ENCODE measurements around the gene MARVELD2. TPM values are rescaled to one million over a fixed set of nuclear protein-coding genes. Genes with fewer than 3 reads are reported as not detected.

Gene MARVELD2
- total and polyA plus RNA-seq, 2 of the 13 experiments (the other 11 are each of a cell fraction or from before 2014, with no cell fraction given), result 11.1 to 15.4 TPM

GRCh38 chr5:69493396-69494133, 78.6 kb downstream of the MARVELD2 start (continued):
- TF ChIP-seq LRRFIP1 (CRISPR knock-in tag; conservative IDR thresholded peaks at IDR 0.05) (no peak), JDP2 (CRISPR knock-in tag; IDR thresholded peaks at IDR 0.05; ENCODE audit: borderline replicate concordance) (no peak), ZNF747 (CRISPR knock-in tag; IDR thresholded peaks at IDR 0.05; ENCODE audit: borderline replicate concordance) (peak; percentile 40; the same call in 1 of the 2 replicates), ZNF501 (CRISPR knock-in tag; IDR thresholded peaks at IDR 0.05) (peak; percentile 19; the same call in 1 of the 2 replicates), ZNF557 (CRISPR knock-in tag; IDR thresholded peaks at IDR 0.05) (no peak), ZNF207 (IDR thresholded peaks at IDR 0.05; ENCODE audit: borderline replicate concordance) (no peak), SSRP1 (CRISPR knock-in tag; IDR thresholded peaks at IDR 0.05) (no peak), ZNF607 (CRISPR knock-in tag; IDR thresholded peaks at IDR 0.05; ENCODE audit: borderline replicate concordance) (no peak), SNAPC5 (CRISPR knock-in tag; IDR thresholded peaks at IDR 0.05; ENCODE audit: borderline replicate concordance) (0 out of 2 replicates have a peak, but pooled peaks have one; percentile 38), ZBTB7B (CRISPR knock-in tag; IDR thresholded peaks at IDR 0.05) (peak; percentile 63; the same call in 1 of the 2 replicates), ZNF3 (CRISPR knock-in tag; IDR thresholded peaks at IDR 0.05) (no peak), NFE2L2 (IDR thresholded peaks at IDR 0.05; ENCODE audit: low read length) (no peak), ZNF713 (CRISPR knock-in tag; IDR thresholded peaks at IDR 0.05) (no peak), LBX2 (CRISPR knock-in tag; IDR thresholded peaks at IDR 0.05; ENCODE audit: borderline replicate concordance) (peak; percentile 79; the same call in 1 of the 2 replicates), RNF2 (conservative IDR thresholded peaks at IDR 0.05; ENCODE audit: low read depth) (no peak), ZNF136 (CRISPR knock-in tag; IDR thresholded peaks at IDR 0.05; ENCODE audit: low read depth) (no peak), SMARCC2 (IDR thresholded peaks at IDR 0.05) (no peak), GATAD1 (CRISPR knock-in tag; IDR thresholded peaks at IDR 0.05) (peak; percentile 35; the same call in 1 of the 2 replicates), PRPF4 (IDR thresholded peaks at IDR 0.05; ENCODE audit: low read depth, low read length, poor library complexity, severe bottlenecking) (no peak), PHF21A (CRISPR knock-in tag; IDR thresholded peaks at IDR 0.05) (no peak), RNF219 (CRISPR knock-in tag; IDR thresholded peaks at IDR 0.05) (no peak; the same call in 1 of the 2 replicates), JARID2 (CRISPR knock-in tag; IDR thresholded peaks at IDR 0.05; ENCODE audit: insufficient replicate concordance) (no peak), ZNF780A (CRISPR knock-in tag; IDR thresholded peaks at IDR 0.05) (no peak), SP4 (CRISPR knock-in tag; IDR thresholded peaks at IDR 0.05) (no peak), ZNF768 (CRISPR knock-in tag; IDR thresholded peaks at IDR 0.05) (peak; percentile 32; the same call in 1 of the 2 replicates), REPIN1 (CRISPR knock-in tag; IDR thresholded peaks at IDR 0.05; ENCODE audit: borderline replicate concordance, low read depth) (peak; percentile 51; the same call in 1 of the 2 replicates)

Data from HepG2 (cell line).